ENCODE data around the gene HDAC7. TPM values are rescaled to one million over a fixed set of nuclear protein-coding genes. Genes with fewer than 3 reads are reported as not detected.

HDAC7 gene
- total and polyA plus RNA-seq, 2 experiments from 2014 or later = 19.0 to 41.2 TPM

- H3K4me3 ChIP-seq = no peak overlapping the region
- H3K4me1 ChIP-seq (ENCODE audit: insufficient read depth) = peaks cover 1% of the 10 kb centered on the region
- no peaks in the 10 kb centered on the region for H3K9me3 ChIP-seq (ENCODE audit: low read depth)
- no peaks in the 10 kb centered on the region for H4K20me1 ChIP-seq (ENCODE audit: insufficient read depth, poor library complexity, severe bottlenecking)
- no peaks in the 10 kb centered on the region for H3K79me2 ChIP-seq
- TF ChIP-seq CTCF (IDR thresholded peaks at IDR 0.05; ENCODE audit: poor library complexity) (no peak), EZH2 (IDR thresholded peaks at IDR 0.05; ENCODE audit: borderline replicate concordance) (no peak), EZH2phosphoT487 (IDR thresholded peaks at IDR 0.05; ENCODE audit: low read depth, severe bottlenecking, unreplicated experiment) (no peak)
- WGBS (ENCODE audit: low lambda C conversion rate, missing lambda C conversion rate) = 89% methylated on average over 8 of the region's 8 CpGs
- no peak overlapping the region for H3K27ac ChIP-seq
- H3K27me3 ChIP-seq = no peaks in the 10 kb centered on the region
- no peak for DNase-seq (ENCODE audit: low spot score)
- H3K4me2 ChIP-seq = no peak overlapping the region
- no peaks in the 10 kb centered on the region for H3K36me3 ChIP-seq (replicated peaks; ENCODE audit: insufficient read depth, low read depth)
- H3K9me2 ChIP-seq (replicated peaks; ENCODE audit: insufficient read depth) = no peaks in the 10 kb centered on the region
- H2AFZ ChIP-seq = no peak overlapping the region
Measured at GRCh38 chr12:47834199-47834903, 14.6 kb upstream of the HDAC7 start.

DNA sequence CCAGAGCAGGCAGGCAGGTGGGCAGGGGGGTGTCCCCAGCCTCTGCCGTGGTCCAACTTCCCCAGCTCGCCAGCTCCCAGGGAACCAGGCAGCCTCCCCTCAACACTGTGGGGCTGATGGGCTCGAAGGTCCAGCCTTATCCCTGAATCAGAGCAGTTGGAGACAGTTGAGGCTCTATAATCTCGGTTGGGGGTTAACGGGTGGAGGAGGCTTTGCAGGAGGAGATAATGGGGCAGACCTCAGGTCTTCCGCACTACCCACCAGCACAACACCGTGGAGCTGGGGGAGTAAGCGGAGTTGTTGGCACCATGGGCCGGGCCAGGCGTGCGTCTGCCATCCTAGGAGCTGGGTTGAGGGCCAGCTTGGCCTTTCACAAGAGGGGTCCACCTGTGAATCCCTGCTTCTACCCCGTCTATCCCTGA is 13.9 kb upstream of the HDAC7 start:
- 86% methylated on average over 12 of the region's 12 CpGs for WGBS (ENCODE audit: low lambda C conversion rate, missing lambda C conversion rate)
- Histone ChIP-seq H3K4me1 (ENCODE audit: insufficient read depth) (peaks cover 9% of the 10 kb centered on the region), H2AFZ (no peak overlapping the region), H3K9me2 (replicated peaks; ENCODE audit: insufficient read depth) (no peaks in the 10 kb centered on the region), H4K20me1 (ENCODE audit: insufficient read depth, poor library complexity, severe bottlenecking) (no peaks in the 10 kb centered on the region), H3K4me3 (no peak overlapping the region), H3K4me2 (no peak overlapping the region), H3K27ac (no peak overlapping the region), H3K79me2 (no peaks in the 10 kb centered on the region), H3K36me3 (replicated peaks; ENCODE audit: insufficient read depth, low read depth) (no peaks in the 10 kb centered on the region), H3K27me3 (no peaks in the 10 kb centered on the region), H3K9me3 (ENCODE audit: low read depth) (no peaks in the 10 kb centered on the region)
- DNase-seq (ENCODE audit: low spot score) = no peak
- TF ChIP-seq CTCF (IDR thresholded peaks at IDR 0.05; ENCODE audit: poor library complexity) (no peak), EZH2phosphoT487 (IDR thresholded peaks at IDR 0.05; ENCODE audit: low read depth, severe bottlenecking, unreplicated experiment) (no peak), EZH2 (IDR thresholded peaks at IDR 0.05; ENCODE audit: borderline replicate concordance) (no peak)

GRCh38 chr12:47832263-47832933 is 12.7 kb upstream of the HDAC7 start:
- H3K4me1 ChIP-seq (ENCODE audit: insufficient read depth) = peaks cover 14% of the 10 kb centered on the region
- H3K9me3 ChIP-seq (ENCODE audit: low read depth) = no peaks in the 10 kb centered on the region
- no peak overlapping the region for H3K4me2 ChIP-seq
- TF ChIP-seq CTCF (IDR thresholded peaks at IDR 0.05; ENCODE audit: poor library complexity) (no peak), EZH2 (IDR thresholded peaks at IDR 0.05; ENCODE audit: borderline replicate concordance) (no peak), EZH2phosphoT487 (IDR thresholded peaks at IDR 0.05; ENCODE audit: low read depth, severe bottlenecking, unreplicated experiment) (no peak)
- H2AFZ ChIP-seq = no peak overlapping the region
- WGBS (ENCODE audit: low lambda C conversion rate, missing lambda C conversion rate) = 91% methylated on average over 10 of the region's 13 CpGs
- DNase-seq (ENCODE audit: low spot score) = no peak
- no peaks in the 10 kb centered on the region for H3K79me2 ChIP-seq
- no peak overlapping the region for H3K4me3 ChIP-seq
- no peaks in the 10 kb centered on the region for H4K20me1 ChIP-seq (ENCODE audit: insufficient read depth, poor library complexity, severe bottlenecking)
- no peaks in the 10 kb centered on the region for H3K9me2 ChIP-seq (replicated peaks; ENCODE audit: insufficient read depth)
- H3K36me3 ChIP-seq (replicated peaks; ENCODE audit: insufficient read depth, low read depth) = no peaks in the 10 kb centered on the region
- no peaks in the 10 kb centered on the region for H3K27me3 ChIP-seq
- no peak overlapping the region for H3K27ac ChIP-seq

Measured in hepatocyte (in vitro differentiated cells).